ENCODE measurements around the gene PRKG1. TPM values are rescaled to one million over a fixed set of nuclear protein-coding genes. Genes with fewer than 3 reads are reported as not detected.

PRKG1 gene
- total RNA-seq, 2 experiments from 2014 or later, result not detected

DNA sequence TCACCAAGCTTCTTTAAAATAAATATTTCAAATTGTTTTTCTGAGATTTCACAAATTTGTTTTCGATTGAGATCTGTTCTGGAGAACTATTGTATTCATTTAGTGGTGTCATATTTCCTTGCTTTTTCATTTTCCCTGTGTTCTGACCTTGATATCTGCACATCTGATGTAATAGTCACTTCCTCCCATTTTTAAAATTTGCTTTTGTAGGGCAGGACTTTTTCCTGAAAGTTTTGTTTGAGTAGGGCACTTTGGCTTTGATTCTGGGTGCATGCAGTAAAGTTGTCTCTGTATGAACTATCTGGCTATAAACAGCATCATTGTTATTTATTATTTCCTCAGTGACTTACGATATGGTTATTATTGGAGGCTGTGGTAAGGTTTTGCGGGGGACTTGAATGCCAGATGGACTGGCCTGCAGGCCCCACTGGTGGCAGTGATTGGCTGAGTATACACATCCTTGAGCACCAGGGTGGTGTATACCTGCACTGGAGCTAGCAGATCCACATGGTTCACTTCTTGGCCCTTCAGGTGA lies 541.5 kb downstream of the PRKG1 start:
- H3K4me3 Mint-ChIP-seq, result no peak overlapping the region
- CTCF ChIA-PET, result no interaction called here

GRCh38 chr10:51617576-51618235 lies 543.4 kb downstream of the PRKG1 start:
- CTCF ChIA-PET, result no interaction called here
- Mint-ChIP-seq H3K36me3 (ENCODE audit: low read depth) (no peaks in the 10 kb centered on the region), H3K4me3 (no peak overlapping the region), H3K9me3 (peaks cover 7% of the 10 kb centered on the region), H3K4me1 (ENCODE audit: low read depth) (no peaks in the 10 kb centered on the region), H3K27ac (no peak overlapping the region), H3K27me3 (ENCODE audit: low read depth) (peaks cover 5% of the 10 kb centered on the region)
- intact Hi-C loops (cut with micrococcal nuclease), result no loop called here
- DNase-seq, result no peak

More for the DNA sequence above, 541.5 kb downstream of the PRKG1 start:
- Mint-ChIP-seq H3K27ac (no peak overlapping the region), H3K4me1 (ENCODE audit: low read depth) (no peaks in the 10 kb centered on the region), H3K27me3 (ENCODE audit: low read depth) (peaks cover 3% of the 10 kb centered on the region), H3K9me3 (peaks cover 7% of the 10 kb centered on the region), H3K36me3 (ENCODE audit: low read depth) (no peaks in the 10 kb centered on the region)
- intact Hi-C loops (cut with micrococcal nuclease), result no loop called here
- no peak for DNase-seq

DNA sequence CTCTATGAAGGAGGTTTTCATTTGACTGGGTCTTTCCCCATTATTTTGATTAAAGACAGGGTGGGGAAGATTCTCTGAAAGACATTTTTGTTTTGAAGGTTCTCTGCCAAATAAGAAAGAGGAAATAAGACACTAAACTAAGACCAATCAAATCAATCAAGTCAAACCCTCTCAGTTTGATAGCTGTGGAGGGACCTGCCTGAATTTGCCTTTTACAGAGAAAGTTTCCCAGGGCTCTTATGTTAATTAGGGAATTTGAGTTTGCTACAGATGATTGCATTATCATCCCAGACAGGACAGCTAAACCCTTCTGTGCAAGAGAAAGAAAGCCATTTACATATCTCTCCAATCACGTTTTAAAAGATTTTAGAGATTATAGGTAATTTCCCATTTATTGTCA lies 545.1 kb downstream of the PRKG1 start:
- Mint-ChIP-seq H3K27ac (no peak overlapping the region), H3K9me3 (peaks cover 6% of the 10 kb centered on the region), H3K4me3 (no peak overlapping the region), H3K27me3 (ENCODE audit: low read depth) (peaks cover 7% of the 10 kb centered on the region), H3K36me3 (ENCODE audit: low read depth) (no peaks in the 10 kb centered on the region), H3K4me1 (ENCODE audit: low read depth) (no peaks in the 10 kb centered on the region)
- intact Hi-C loops (cut with micrococcal nuclease), result no loop called here
- CTCF ChIA-PET, result no interaction called here
- no peak for DNase-seq

GRCh38 chr10:51620131-51620530 lies 545.8 kb downstream of the PRKG1 start:
- peaks cover 7% of the 10 kb centered on the region for H3K27me3 Mint-ChIP-seq (ENCODE audit: low read depth)
- no peaks in the 10 kb centered on the region for H3K4me1 Mint-ChIP-seq (ENCODE audit: low read depth)
- H3K9me3 Mint-ChIP-seq, result peaks cover 1% of the 10 kb centered on the region
- CTCF ChIA-PET, result no interaction called here
- H3K27ac Mint-ChIP-seq, result no peak overlapping the region
- DNase-seq, result no peak
- no peak overlapping the region for H3K4me3 Mint-ChIP-seq
- H3K36me3 Mint-ChIP-seq (ENCODE audit: low read depth), result no peaks in the 10 kb centered on the region
- intact Hi-C loops (cut with micrococcal nuclease), result no loop called here

- Mint-ChIP-seq H3K4me1 (ENCODE audit: low read depth) (no peaks in the 10 kb centered on the region), H3K4me3 (no peak overlapping the region), H3K27me3 (ENCODE audit: low read depth) (peaks cover 12% of the 10 kb centered on the region), H3K27ac (no peak overlapping the region), H3K36me3 (ENCODE audit: low read depth) (no peaks in the 10 kb centered on the region), H3K9me3 (no peaks in the 10 kb centered on the region)
- no peak for DNase-seq
- intact Hi-C loops (cut with micrococcal nuclease), result no loop called here
- CTCF ChIA-PET, result no interaction called here
Observed at GRCh38 chr10:51624013-51624412, 549.7 kb downstream of the PRKG1 start.

GRCh38 chr10:51629934-51630639 lies 555.8 kb downstream of the PRKG1 start:
- Mint-ChIP-seq H3K27ac (no peak overlapping the region), H3K27me3 (ENCODE audit: low read depth) (peaks cover 15% of the 10 kb centered on the region), H3K36me3 (ENCODE audit: low read depth) (no peaks in the 10 kb centered on the region), H3K4me3 (no peak overlapping the region), H3K9me3 (no peaks in the 10 kb centered on the region), H3K4me1 (ENCODE audit: low read depth) (no peaks in the 10 kb centered on the region)
- DNase-seq, result no peak
- intact Hi-C loops (cut with micrococcal nuclease), result no loop called here
- CTCF ChIA-PET, result no interaction called here

- Mint-ChIP-seq H3K27ac (no peak overlapping the region), H3K4me1 (ENCODE audit: low read depth) (no peaks in the 10 kb centered on the region), H3K9me3 (no peaks in the 10 kb centered on the region), H3K27me3 (ENCODE audit: low read depth) (peaks cover 16% of the 10 kb centered on the region), H3K4me3 (no peak overlapping the region), H3K36me3 (ENCODE audit: low read depth) (no peaks in the 10 kb centered on the region)
- CTCF ChIA-PET, result no interaction called here
- intact Hi-C loops (cut with micrococcal nuclease), result no loop called here
- DNase-seq, result no peak
Observed at GRCh38 chr10:51630640-51631005, 556.3 kb downstream of the PRKG1 start.

DNA sequence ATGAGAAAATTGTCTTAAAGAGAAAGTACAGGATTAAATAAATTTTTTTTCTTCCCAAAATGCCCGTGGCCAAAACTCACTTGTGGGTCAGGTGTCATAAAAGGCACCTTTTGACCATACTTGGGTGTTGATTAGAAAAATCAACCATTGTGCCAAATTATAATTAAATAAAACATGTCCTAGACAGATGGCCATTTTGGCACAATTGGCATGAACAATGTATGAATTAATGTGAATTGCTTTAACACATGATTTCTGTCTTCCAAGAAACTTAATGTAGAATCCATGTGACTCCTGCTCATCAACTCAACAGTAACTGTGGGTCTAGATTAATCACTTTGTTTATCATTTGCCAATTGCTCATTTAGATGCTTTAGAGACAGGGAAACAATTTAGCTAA lies 561.1 kb downstream of the PRKG1 start:
- H3K4me1 Mint-ChIP-seq (ENCODE audit: low read depth), result no peaks in the 10 kb centered on the region
- intact Hi-C loops (cut with micrococcal nuclease), result no loop called here
- DNase-seq, result no peak
- no peaks in the 10 kb centered on the region for H3K36me3 Mint-ChIP-seq (ENCODE audit: low read depth)
- no peak overlapping the region for H3K4me3 Mint-ChIP-seq
- no peak overlapping the region for H3K27ac Mint-ChIP-seq
- CTCF ChIA-PET, result interaction anchor here (0.7 kb wide), 1 partner anchor 519 kb away, joined by 3 read pairs; no protein-coding TSS in a partner anchor
- H3K9me3 Mint-ChIP-seq, result no peaks in the 10 kb centered on the region
- peaks cover 9% of the 10 kb centered on the region for H3K27me3 Mint-ChIP-seq (ENCODE audit: low read depth)

GRCh38 chr10:51638211-51638610 lies 563.9 kb downstream of the PRKG1 start:
- intact Hi-C loops (cut with micrococcal nuclease), result no loop called here
- Mint-ChIP-seq H3K27ac (no peak overlapping the region), H3K36me3 (ENCODE audit: low read depth) (no peaks in the 10 kb centered on the region), H3K4me1 (ENCODE audit: low read depth) (no peaks in the 10 kb centered on the region), H3K4me3 (no peak overlapping the region), H3K9me3 (no peaks in the 10 kb centered on the region), H3K27me3 (ENCODE audit: low read depth) (peaks cover 9% of the 10 kb centered on the region)
- CTCF ChIA-PET, result no interaction called here
- DNase-seq, result no peak

GRCh38 chr10:51638737-51639136 lies 564.5 kb downstream of the PRKG1 start:
- DNase-seq, result no peak
- Mint-ChIP-seq H3K9me3 (no peaks in the 10 kb centered on the region), H3K4me3 (no peak overlapping the region), H3K27ac (no peak overlapping the region), H3K27me3 (ENCODE audit: low read depth) (peaks cover 11% of the 10 kb centered on the region), H3K4me1 (ENCODE audit: low read depth) (no peaks in the 10 kb centered on the region), H3K36me3 (ENCODE audit: low read depth) (no peaks in the 10 kb centered on the region)
- CTCF ChIA-PET, result no interaction called here
- intact Hi-C loops (cut with micrococcal nuclease), result no loop called here

- no peaks in the 10 kb centered on the region for H3K36me3 Mint-ChIP-seq (ENCODE audit: low read depth)
- H3K9me3 Mint-ChIP-seq, result no peaks in the 10 kb centered on the region
- peaks cover 4% of the 10 kb centered on the region for H3K27me3 Mint-ChIP-seq (ENCODE audit: low read depth)
- CTCF ChIA-PET, result no interaction called here
- H3K4me3 Mint-ChIP-seq, result no peak overlapping the region
- no peak for DNase-seq
- no peaks in the 10 kb centered on the region for H3K4me1 Mint-ChIP-seq (ENCODE audit: low read depth)
- intact Hi-C loops (cut with micrococcal nuclease), result no loop called here
- H3K27ac Mint-ChIP-seq, result no peak overlapping the region
Observed at GRCh38 chr10:51640120-51640819, 566.0 kb downstream of the PRKG1 start.

- H3K27me3 Mint-ChIP-seq (ENCODE audit: low read depth), result peaks cover 2% of the 10 kb centered on the region
Observed at GRCh38 chr10:51642581-51642980, 568.3 kb downstream of the PRKG1 start.

DNA sequence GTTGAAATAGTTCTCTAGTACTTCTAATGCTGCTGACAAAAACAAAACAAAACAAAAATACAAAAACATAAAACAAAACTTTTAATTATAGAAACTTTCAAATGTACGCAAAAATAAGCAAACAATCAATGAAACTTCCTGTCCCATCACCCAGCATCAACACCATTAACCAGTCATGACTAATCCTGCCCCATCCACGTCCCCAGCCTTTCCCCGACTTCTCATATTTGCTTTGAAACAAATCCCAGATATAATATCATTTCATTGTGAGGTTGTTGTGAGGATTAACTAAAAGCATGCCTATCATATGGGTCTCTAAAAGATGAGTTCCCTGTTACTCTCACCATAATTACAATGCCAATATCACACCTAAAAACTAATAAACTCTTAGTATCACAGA lies 569.4 kb downstream of the PRKG1 start:
- H3K9me3 Mint-ChIP-seq, result no peaks in the 10 kb centered on the region
- intact Hi-C loops (cut with micrococcal nuclease), result no loop called here
- peaks cover 2% of the 10 kb centered on the region for H3K27me3 Mint-ChIP-seq (ENCODE audit: low read depth)
- no peak overlapping the region for H3K4me3 Mint-ChIP-seq
- H3K36me3 Mint-ChIP-seq (ENCODE audit: low read depth), result no peaks in the 10 kb centered on the region
- DNase-seq, result no peak
- H3K27ac Mint-ChIP-seq, result no peak overlapping the region
- H3K4me1 Mint-ChIP-seq (ENCODE audit: low read depth), result no peaks in the 10 kb centered on the region
- CTCF ChIA-PET, result no interaction called here

More at GRCh38 chr10:51642581-51642980, 568.3 kb downstream of the PRKG1 start:
- DNase-seq, result no peak
- no peak overlapping the region for H3K4me3 Mint-ChIP-seq
- intact Hi-C loops (cut with micrococcal nuclease), result no loop called here
- H3K4me1 Mint-ChIP-seq (ENCODE audit: low read depth), result no peaks in the 10 kb centered on the region
- H3K9me3 Mint-ChIP-seq, result no peaks in the 10 kb centered on the region
- H3K27ac Mint-ChIP-seq, result no peak overlapping the region
- H3K36me3 Mint-ChIP-seq (ENCODE audit: low read depth), result no peaks in the 10 kb centered on the region
- CTCF ChIA-PET, result no interaction called here

All from activated naive CD4-positive, alpha-beta T cell treated with anti-CD3 and anti-CD28 coated beads for 36 hours (primary cell).